HG03175 (cell line): ENCODE data around the gene GNA14.
"Not testable (repeated sequence)": the region's sequence is repeated elsewhere in the genome, so short reads cannot be mapped to it uniquely, and the experiment has no call there.

Experiments used
- ATAC-seq: cut with Tn5 transposase; IDR thresholded peaks from one replicate; pipeline ENCODE4 v1.9.1; 2021; ENCODE audit warnings: mild to moderate bottlenecking, moderate library complexity; ENCODE audit not compliant: unreplicated experiment

GNA14 gene

DNA sequence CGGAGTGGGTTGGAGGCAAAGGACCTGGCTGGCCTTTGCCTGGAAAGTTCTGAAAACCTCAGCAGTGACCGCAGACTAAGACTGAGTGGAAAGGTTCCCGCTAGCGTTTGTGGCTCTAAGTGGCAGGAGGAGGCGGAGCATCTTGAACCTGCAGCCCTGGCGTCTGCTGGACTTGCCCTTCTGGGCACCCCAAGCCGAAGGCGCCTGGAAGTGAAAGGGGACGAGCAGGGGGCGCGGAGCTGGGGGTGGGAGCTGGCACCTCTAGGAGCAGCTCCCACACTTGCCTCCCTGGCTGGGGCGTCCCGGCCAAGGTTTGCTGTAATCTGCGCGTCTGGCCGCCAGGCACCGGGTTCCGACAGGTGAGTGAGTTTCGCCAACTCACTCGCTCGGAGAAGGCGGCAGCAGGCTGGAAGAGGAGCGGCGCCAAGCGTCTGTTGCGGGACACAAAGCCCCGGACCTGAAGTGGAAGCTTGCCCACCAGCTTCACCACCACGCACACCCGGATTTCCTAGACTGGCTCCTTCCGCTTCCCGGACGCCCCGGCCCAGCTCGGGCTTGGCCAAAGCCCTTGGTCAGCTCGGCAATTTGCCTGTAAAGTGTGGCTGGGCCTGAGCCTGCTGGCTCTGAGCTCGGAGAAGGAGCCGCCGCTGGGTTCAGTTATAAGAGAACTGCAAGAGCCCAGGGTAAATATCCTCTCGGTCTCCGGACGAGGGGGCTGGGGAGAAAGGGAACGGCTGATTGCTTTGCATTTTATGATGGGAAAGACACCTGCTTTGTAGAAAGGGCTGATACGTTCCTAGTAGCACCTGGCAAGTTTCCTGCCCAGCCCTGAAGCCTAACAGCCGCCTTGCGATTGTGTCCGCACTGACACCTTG, at the start of gene GNA14:
TSS of gene GNA14 (minus strand) at position 89 of the 875 bp plus-strand sequence. CDS start 529 bp downstream, outside the sequence.
- no peak for ATAC-seq

DNA sequence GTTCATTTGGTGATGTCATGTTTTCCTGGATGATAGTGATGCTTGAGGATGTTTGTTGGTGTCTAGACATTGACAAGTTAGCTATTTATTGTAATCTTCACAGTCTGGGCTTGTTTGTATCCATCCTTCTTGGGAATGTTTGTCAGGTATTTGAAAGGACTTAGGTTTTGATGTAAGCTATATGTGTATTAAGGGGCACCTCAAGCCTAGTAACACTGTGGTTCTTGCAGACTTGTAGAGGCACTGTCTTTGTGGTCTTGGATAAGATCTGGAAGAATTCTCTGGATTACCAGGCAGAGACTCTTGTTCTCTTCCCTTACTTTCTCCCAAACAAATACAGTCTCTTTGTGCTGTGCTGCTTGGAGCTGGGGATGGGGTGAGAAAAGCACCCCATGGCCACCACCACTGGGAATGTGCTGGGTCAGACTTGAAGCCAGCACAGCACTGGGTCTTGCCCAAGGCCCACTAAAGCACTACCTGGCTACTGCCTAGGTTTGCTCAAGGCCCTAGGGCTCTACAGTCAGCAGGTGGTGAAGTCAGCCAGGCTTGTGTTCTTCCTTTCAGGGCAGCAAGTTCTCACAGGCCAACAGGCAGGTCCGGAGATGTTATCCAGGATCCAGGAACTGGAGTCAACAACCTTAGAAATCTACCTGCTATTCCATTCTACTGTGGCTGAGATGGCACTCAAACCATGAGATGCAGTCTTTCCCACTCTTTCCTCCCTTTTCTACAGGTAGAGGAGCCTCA, 49.3 kb upstream of the GNA14 start:
- no peak for ATAC-seq

DNA sequence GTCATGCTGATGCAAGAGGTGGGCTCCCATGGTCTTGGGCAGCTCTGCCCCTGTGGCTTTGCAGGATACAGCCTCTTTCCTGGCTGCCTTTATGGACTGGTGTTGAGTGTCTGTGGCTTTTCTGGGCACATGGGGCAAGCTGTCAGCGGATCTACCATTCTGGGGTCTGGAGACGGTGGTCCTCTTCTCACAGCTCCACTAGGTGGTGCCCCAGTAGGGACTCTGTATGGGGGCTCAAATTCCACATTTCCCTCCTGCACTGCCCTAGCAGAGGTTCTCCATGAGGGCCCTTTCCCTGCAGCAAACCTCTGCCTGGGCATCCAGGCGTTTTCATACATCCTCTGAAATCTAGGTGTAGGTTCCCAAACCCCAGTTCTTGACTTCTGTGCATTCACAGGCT, 42.6 kb upstream of the GNA14 start:
- ATAC-seq: not testable (repeated sequence)

DNA sequence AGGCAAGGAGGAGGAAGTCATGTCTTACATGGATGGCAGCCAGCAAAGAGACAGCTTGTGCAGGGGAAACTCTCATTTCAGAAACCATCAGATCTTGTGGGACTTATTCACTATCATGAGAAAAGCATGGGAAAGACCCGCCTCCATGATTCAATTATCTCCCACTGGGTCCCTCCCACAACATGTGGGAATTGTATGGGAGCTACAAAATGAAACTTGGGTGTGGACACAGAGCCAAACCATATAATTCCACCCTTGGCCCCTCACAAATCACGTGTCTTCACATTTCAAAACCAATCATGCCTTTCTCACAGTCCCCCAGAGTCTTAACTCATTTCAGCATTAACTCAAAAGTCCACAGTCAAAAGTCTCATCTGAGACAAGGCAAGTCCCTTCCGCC, 42.0 kb upstream of the GNA14 start:
- ATAC-seq: not testable (repeated sequence)

DNA sequence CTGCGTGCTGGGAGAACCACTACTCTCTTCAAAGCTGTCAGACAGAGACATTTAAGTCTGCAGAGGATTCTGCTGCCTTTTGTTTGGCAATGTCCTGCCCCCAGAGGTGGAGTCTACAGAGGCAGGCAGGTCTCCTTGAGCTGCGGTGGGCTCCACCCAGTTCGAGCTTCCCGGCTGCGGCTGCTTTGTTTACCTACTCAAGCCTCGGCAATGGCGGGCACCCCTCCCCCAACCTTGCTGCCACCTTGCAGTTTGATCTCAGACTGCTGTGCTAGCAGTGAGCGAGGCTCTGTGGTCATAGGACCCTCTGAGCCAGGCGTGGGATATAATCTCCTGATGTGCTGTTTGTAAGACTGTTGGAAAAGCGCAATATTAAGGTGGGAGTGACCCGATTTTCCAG, 39.6 kb upstream of the GNA14 start:
- ATAC-seq: not testable (repeated sequence)

DNA sequence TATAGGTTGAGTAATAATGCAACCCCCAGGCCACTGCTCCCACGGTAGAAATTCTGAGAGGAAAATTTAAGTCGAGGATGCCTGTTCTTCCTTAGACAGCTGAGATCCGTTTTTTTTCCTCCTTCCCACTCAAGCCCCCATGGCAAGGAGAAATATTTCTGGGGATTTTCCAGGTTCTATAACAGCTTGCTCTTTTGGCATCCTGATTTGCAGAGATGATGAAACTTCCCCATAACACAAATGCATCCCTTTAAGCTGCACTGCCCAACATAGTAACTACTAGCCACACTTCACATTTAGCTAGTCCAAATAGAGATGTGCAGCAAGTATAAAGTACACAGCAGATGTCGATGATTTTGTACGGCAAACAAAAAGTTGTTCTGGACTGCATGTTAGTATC, 32.5 kb upstream of the GNA14 start:
- ATAC-seq: no peak

DNA sequence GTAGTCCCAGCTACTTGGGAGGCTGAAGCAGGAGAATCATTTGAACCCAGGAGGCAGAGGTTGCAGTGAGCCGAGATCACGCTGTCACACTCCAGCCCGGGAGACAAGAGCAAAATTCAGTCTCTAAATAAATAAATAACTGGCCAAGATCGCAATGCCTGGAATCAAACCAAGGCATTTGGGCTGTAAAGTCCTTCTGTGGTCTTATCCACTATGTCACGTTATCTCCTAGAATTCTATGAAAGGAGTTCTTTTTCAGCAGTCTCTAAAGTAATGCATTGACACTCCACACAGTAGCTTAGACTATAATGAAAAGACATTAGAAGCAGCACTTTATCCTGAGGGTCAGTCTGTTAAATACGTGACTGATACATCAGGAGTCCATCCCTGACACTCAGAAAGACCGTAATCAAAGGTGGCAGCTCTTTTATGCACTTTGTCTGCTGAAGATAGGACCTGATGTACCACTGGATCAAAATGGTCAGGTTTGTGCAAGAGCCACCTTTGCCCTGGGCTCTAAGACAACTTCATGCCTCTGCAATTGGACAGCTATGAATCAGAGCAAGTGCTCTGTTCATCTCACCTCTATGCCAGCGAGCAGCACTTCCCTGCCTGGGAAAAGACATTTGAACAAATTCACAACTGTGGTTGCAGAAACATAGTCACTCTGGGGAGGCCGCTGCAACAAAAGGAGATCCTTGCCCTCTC, 31.7 kb upstream of the GNA14 start:
- no peak for ATAC-seq

DNA sequence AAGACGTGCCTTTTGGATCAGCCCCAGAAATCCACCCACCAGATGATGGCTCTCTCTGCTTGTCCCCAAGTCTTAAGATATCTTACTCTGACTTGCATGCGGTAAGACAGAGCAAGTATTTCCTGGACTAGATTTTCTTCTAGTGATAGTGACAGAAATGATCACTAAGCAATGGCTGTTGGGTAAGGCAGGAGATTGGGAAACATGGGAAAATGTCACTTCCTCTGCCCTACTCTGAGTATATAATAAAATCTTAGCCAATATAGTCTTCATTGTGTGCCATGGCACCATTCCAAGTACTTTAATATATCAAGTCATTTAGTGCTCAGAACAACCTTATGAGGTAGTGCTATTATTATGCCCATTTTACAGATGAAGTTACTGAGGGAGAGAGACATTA, 31.0 kb upstream of the GNA14 start:
- no peak for ATAC-seq

DNA sequence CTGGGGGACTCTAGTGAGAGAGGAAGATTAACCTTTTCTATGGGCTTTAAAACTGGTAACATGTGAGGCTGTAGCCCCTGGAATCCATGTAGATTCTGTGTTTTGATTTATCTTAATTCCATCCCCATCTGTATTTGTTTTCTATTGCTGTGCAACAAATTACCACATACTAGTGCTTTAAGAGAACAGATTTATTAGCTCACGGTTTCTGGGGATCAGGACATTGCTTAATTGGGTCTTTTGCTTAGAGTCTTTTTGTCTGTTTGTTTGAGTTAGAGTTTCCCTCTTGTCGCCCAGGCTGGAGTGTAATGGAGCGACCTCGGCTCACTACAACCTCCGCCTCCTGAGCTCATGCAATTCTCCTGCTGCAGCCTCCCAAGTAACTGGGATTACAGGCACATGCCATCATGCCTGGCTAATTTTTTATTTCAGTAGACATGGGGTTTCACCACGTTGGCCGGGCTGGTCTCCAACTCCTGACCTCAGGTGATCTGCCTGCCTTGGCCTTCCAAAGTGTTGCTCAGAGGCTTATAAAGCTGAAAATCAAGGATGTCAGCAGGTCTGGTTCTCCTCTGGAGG, 29.9 kb upstream of the GNA14 start:
- ATAC-seq: no peak

DNA sequence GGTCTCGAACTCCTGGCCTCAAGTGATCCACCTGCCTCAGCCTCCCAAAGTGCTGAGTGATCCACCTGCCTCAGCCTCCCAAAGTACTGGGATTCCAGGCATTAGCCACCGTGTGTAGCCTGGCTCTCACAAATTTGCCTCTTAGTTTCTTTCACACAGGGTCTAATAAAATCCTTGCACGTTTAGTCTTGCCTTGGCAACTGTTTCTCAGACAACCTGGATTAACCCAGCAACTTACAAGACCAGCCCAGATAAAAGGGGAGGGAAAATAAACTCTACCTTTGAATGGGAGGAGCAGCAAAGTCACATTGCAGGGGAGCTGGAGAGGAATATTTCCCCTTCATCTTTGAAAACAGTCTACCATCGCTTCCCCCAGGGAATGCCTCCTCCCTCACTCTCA, 29.3 kb upstream of the GNA14 start:
- ATAC-seq: no peak

DNA sequence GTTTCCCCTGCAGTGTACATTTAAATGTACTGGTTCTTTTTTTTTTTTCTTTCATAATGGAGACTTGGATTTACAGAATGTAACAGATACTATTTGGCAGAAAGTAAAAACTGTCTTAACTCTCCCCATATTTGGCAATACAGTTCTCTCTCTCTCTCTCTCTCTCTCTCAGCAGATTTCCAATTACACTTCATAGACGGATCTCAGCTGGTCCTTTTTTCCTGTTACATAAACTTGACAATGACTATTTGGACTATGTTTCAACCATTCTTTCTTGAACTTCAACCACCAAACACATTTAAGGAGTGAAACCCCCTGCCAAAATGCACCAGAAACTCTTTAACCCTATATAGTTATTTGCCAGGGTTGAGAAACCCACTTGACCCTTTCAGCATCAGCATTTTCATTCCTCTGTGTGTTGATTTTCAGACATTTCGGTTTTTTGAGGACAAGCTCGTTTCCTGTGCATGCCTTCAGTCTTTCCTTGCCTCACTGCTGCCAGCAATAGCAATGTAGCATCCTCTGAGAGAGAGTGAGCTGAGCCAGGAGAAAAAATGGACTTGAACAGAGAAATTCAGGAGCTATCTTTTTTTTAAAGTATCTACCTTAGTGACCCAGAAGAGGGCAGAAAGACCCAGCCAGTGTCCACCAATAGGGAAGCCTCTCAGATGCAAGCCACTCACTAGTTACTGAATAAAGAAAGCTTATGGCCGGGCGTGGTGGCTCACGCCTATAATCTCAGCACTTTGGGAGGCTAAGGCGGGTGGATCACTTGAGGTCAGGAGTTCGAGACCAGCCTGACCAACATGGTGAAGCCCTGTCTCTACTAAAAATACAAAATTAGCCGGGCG, 26.0 kb upstream of the GNA14 start:
- ATAC-seq: no peak

DNA sequence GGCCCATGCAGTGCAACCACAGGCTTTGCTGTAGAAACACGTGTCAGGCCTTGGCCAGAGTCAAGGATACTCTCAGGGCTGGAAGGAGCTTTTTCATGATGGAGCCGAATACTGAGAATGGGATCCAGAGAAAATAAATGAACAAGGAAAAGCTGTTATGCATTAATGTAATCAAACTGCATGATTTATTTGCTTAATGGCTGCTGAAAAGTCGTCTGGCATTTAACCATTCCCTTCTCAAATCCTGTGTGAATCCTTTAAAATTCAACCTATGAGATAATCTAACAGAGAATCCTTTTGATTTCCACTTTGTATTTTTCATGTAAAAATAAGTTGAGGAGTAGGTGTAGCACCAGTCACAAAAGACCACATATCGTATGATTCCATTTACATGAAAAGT, 24.1 kb upstream of the GNA14 start:
- no peak for ATAC-seq

DNA sequence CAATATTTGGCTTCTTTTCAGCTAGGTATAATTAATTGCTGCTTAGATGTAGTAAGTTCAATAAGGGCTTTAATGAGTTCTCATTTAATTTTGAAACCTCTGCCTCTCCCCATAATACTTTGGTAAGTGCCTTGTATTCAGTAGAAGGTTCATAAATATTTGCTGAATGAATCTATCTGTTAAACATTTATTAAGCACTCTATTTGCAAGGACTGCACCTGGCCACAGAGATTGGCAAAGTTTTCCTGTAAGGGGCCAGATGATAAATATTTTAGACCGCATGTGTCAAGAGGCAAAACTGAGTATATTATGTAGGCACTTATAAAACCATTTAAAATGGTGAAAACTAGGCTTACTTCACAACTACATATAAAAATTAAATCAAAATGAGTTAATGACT, 19.0 kb upstream of the GNA14 start:
- ATAC-seq: no peak

DNA sequence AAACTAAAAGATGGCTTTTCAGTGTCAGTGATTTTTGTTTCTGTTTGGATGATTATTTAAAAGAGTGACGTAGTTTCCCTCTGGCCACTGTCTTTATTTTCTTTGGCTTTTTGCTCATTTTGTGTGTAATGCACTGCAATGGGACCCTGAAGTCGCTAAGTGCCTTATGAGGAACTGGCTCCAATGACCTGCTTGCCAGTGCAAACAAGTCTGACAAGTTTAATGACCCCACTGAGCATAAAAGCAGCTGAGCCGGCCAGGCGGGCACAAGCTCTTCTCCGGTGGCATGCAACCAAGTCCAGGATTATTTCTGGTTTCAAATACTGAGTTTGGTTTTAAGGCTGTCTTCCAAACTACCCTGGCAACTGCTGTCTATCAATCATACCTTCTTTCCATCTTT, 15.6 kb upstream of the GNA14 start:
- ATAC-seq: no peak

DNA sequence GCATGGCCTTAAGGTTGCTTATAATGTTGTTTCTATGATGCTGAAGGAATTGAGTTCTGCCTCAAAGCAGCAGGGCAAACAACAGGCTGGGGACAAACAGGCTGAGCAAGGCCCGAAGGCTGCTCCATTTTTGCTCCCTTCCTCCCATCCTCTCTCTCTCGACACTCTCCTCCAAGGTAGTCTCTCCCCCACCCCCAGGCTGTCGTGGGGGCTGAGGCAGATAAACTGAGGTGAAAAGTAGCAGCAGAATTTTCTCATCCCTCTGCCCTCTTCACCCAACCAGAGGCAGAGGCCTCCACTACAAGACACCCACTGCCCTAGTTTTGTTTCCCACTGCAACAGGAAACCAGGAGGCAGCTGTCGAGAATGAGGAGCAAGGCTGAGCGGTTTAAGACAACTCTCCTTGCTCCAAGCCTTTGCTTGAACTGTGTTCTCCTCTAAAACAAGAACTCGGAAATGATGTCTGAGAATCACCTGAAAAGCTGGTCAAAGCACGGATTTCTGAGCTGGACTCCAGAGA, 13.5 kb upstream of the GNA14 start:
- no peak for ATAC-seq

DNA sequence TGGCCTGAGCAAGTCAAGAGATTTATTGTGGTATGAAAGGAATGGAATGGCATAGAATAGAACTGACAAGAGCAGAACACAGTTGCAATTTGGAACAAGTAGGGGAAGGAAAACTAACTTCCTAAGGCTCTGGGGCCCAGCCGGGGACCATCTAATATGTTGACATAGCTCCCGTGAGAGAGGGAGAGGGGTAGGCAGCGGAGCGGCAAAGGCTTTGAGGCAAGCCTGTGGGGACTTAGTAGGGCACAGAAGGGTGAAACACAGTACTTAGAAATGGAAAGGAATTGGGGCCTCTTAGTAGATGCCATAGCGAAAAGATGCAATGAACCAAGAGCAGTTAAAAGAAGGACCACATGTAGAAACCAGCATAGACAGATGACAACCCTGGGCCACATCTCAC, 11.8 kb upstream of the GNA14 start:
- no peak for ATAC-seq

DNA sequence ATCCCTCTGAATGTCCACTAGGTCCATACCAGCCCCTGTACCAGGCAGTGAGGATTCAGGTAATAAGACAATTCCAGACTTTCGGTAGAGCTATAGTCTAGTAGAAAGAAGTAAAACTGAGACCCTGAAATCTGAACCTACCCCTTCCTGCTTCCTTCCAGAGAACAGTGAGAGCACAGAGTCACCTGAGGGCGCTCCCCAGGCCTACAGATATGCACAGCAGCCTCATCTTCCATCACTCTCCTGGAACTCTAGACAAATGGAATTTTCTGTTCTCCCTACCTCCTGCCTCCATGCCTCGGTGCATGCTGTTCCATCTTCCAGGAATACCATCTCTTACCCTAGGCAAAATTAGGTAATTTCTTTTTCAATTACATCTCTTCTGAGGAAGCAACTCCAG, 3.1 kb upstream of the GNA14 start:
- ATAC-seq: no peak

DNA sequence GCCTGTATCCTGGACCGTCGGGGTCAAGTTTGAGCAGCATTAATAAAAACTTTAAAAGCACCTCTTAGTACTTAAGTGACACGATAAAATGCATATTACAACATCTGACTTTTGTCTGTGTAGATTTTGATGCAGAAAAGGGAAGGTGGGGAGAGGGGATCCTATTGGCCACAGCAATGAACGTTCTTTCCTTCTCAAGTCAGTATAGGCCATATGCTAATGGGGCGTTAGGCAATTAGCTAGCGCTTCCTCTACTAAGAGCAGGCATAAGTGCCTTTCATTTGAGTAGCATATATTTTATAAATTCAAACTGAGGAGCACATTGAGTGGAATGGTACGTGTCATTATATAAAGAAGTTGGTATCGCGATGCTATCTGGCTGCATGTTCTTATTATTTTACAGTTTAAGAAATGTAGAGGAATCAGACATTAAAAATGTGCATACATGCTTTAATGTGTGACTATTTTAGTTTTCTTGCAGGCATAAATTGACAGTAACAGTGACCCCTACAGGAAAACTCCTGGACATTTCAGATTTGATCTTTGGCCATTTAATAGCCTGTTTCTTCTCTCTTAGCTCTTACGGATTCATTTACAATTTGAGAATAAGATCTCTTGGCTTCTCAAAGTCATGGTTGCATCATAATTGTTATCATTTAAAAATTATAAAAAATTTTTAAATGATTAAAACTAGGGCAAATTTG, 1.1 kb upstream of the GNA14 start:
- no peak for ATAC-seq
